Measurements from ENCODE around the gene ERBB4. TPM values are rescaled to one million over a fixed set of nuclear protein-coding genes. Genes with fewer than 3 reads are reported as not detected.

The ERBB4 gene
- total RNA-seq, 3 donors from 2014 or later: 1.6 to 53.1 (median 18.4) TPM

- DNase-seq (ENCODE audit: low spot score in 2 of 2): no peak
- no peak for TF ChIP-seq CTCF (IDR thresholded peaks at IDR 0.05)
- TF ChIP-seq POLR2A (IDR thresholded peaks at IDR 0.05): no peak
- no peak for TF ChIP-seq POLR2AphosphoS5 (IDR thresholded peaks at IDR 0.05)
- Histone ChIP-seq H3K36me3 (no peaks in the 10 kb centered on the region), H3K4me3 (no peak overlapping the region), H3K27ac (no peak overlapping the region), H3K27me3 (no peaks in the 10 kb centered on the region), H3K9me3 (no peaks in the 10 kb centered on the region), H3K4me1 (no peaks in the 10 kb centered on the region)
- intact Hi-C loops (cut with DNase I; ENCODE audit: low total_unique reads): no loop called here
These were observed 402.3 kb downstream of the ERBB4 start for GRCh38 chr2:212136216-212136795.

DNA sequence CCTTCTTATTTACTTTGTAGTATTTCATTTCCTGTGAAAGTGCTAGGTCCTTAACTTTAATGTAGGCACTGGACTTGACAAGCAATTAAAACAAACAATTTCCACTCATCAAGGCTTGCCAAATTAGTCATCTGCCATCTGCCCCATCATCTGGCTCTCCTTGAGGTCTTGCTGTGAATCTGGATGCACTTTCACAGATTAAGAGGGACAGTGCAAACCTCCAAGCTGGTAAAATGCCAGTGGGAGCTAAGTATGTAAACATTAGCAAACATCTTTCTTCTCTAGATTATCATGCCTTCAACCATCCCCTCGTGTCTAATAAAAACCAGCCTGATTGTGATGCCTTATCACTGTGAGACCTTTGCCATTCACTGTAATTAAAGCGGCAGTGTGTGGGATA lies 402.9 kb downstream of the ERBB4 start:
- no peaks in the 10 kb centered on the region for H3K4me1 ChIP-seq
- H3K36me3 ChIP-seq: no peaks in the 10 kb centered on the region
- no peaks in the 10 kb centered on the region for H3K27me3 ChIP-seq
- no peaks in the 10 kb centered on the region for H3K9me3 ChIP-seq
- no peak overlapping the region for H3K27ac ChIP-seq
- intact Hi-C loops (cut with DNase I; ENCODE audit: low total_unique reads): no loop called here
- TF ChIP-seq POLR2AphosphoS5 (IDR thresholded peaks at IDR 0.05) (no peak), CTCF (IDR thresholded peaks at IDR 0.05) (no peak), POLR2A (IDR thresholded peaks at IDR 0.05) (no peak)
- no peak overlapping the region for H3K4me3 ChIP-seq
- no peak for DNase-seq (ENCODE audit: low spot score in 2 of 2)

DNA sequence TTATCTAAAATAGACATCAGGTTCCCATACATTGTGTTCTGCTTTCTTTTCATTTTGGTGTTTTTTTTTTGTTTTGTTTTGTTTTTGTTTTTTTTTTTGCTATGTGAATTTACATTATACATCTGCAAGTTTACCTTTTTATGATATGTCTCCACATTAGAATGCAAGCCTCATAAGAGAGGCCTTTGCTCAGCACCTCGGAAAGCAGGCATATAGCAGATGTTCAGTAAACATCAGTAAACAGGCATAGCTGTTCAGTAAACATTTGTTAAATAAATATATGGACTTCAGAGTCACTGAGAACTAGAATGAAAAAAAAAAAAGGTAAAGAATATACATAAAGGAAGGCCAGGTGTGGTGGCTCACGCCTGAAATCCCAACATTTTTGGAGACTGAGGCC lies 405.3 kb downstream of the ERBB4 start:
- no peak overlapping the region for H3K4me3 ChIP-seq
- no peaks in the 10 kb centered on the region for H3K4me1 ChIP-seq
- H3K27me3 ChIP-seq: no peaks in the 10 kb centered on the region
- no peaks in the 10 kb centered on the region for H3K9me3 ChIP-seq
- intact Hi-C loops (cut with DNase I; ENCODE audit: low total_unique reads): no loop called here
- no peak for DNase-seq (ENCODE audit: low spot score in 2 of 2)
- TF ChIP-seq POLR2AphosphoS5 (IDR thresholded peaks at IDR 0.05) (no peak), POLR2A (IDR thresholded peaks at IDR 0.05) (no peak), CTCF (IDR thresholded peaks at IDR 0.05) (no peak)
- H3K36me3 ChIP-seq: no peaks in the 10 kb centered on the region
- no peak overlapping the region for H3K27ac ChIP-seq

DNA sequence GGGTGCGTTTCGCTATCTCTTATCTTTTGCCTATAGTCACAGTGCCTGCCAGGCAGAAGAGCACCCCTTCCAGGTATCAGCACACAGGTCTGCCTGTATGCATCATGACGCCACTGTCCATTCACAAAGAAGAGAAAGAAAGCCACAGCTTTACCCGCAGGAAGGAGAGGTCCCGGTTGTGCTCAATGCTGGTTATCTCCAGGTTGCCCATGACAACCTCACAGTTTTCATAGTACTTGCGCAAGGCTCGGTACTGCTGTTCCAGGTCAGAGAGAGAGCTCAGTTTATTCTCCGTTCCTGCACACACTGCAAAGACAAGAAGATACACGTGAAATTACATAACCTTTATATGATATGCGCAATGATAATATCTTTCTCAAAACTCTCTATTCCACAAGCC lies 414.0 kb downstream of the ERBB4 start:
- H3K4me3 ChIP-seq: peak overlapping the region in 2 of 3 donors; percentile 6 to 23
- TF ChIP-seq POLR2AphosphoS5 (IDR thresholded peaks at IDR 0.05): no peak
- TF ChIP-seq CTCF (IDR thresholded peaks at IDR 0.05): no peak
- TF ChIP-seq POLR2A (IDR thresholded peaks at IDR 0.05): no peak
- H3K27ac ChIP-seq: no peak overlapping the region
- no peaks in the 10 kb centered on the region for H3K4me1 ChIP-seq
- intact Hi-C loops (cut with DNase I; ENCODE audit: low total_unique reads): no loop called here
- no peaks in the 10 kb centered on the region for H3K36me3 ChIP-seq
- DNase-seq (ENCODE audit: low spot score in 2 of 2): no peak
- no peaks in the 10 kb centered on the region for H3K9me3 ChIP-seq
- H3K27me3 ChIP-seq: no peaks in the 10 kb centered on the region

- DNase-seq (ENCODE audit: low spot score in 2 of 2): no peak
- Histone ChIP-seq H3K4me3 (no peak overlapping the region), H3K27me3 (no peaks in the 10 kb centered on the region), H3K9me3 (no peaks in the 10 kb centered on the region), H3K4me1 (no peaks in the 10 kb centered on the region), H3K36me3 (no peaks in the 10 kb centered on the region), H3K27ac (no peak overlapping the region)
- intact Hi-C loops (cut with DNase I; ENCODE audit: low total_unique reads): no loop called here
- no peak for TF ChIP-seq POLR2AphosphoS5 (IDR thresholded peaks at IDR 0.05)
- no peak for TF ChIP-seq POLR2A (IDR thresholded peaks at IDR 0.05)
- no peak for TF ChIP-seq CTCF (IDR thresholded peaks at IDR 0.05)
These were observed 419.0 kb downstream of the ERBB4 start for GRCh38 chr2:212119591-212119990.

Measured in breast epithelium (tissue), 4 donors.